Measurements from ENCODE around the gene DLG2.
"Not testable (repeated sequence)": the region's sequence is repeated elsewhere in the genome, so short reads cannot be mapped to it uniquely, and the experiment has no call there.

Gene DLG2

DNA sequence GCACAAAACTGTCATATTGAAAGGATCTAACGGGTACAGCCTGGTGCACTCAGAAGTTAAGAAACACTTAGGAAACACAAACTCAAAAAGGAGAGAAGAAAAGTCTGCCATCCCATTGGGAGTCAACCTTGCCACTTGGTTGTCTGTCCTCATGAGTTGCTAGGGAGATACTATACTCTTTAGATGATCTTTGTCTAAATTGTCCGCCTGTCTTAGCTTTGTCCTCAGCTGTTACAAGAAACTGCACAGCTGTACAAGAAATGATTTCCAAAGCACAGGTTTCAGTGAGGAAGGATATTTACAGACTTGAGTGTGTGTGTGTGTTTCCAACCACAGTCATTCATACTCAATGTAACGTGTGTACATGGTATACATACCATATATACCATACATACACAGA, 2171.8 kb downstream of the DLG2 start:
- DNase-seq (ENCODE audit: low read depth): no peak

DNA sequence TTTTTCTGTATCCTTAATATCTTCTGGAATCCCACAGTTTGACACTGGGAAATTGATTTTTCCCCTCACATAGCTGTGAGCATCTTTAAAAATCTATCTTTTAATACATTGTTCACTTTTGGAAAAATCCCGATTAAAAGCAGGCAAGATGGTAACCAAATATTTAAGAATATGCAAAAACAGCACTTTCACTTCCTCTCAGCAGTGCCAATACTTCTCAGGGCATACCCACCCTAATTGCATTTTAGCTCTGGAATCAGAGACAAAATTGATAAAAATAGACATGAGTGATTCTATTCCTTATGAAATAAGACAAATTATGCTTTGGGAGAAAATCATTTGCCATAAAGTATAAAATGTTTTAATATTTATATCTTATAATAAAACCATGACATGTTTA, 2172.5 kb downstream of the DLG2 start:
- DNase-seq (ENCODE audit: low read depth): no peak

DNA sequence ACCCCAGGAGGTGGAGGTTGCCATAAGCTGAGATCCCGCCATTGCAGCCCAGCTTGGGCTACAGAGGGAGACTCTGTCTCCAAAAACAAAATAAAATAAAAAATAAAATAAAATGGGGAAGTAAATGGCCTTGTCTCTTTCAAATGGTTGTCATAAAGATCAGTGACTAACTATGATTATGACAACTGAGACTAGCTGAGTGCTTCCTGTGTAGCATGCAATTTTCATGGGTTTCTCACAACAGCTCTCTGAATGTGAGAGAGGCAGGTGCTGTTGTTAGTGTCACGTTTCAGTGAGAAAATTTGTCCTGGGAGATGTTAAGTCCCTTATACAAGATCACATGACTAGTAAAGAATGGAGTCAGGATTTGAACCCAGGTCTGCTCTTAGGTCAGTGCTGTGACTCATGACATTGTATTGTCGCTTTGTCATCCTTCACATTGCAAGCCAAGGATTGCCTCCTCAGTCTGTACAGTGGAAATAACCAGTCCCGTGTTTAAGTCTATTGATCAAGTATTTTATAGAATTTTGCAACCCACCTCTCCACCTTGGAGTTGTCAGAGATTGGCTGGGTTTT, 2177.7 kb downstream of the DLG2 start:
- DNase-seq (ENCODE audit: low read depth): no peak

DNA sequence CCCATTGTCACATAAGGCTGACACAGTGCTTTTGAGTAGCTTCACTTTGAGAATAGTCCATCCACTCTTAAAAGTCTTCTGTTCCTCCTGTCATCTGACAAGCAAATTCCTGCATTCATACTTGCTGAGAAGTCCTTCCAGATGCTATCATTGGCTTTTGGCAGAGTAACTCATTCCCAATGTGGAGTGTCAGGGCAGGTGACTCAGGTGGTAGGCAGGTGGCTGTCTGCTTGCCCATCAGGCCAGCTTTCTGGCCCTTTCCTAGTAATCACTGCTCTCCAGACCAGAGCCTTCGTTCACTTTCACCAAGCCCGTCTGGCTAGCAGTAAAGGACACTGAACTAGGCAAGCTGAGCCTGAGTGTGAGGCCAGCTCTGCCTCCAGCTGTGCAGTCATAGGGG, 2178.5 kb downstream of the DLG2 start:
- no peak for DNase-seq (ENCODE audit: low read depth)

DNA sequence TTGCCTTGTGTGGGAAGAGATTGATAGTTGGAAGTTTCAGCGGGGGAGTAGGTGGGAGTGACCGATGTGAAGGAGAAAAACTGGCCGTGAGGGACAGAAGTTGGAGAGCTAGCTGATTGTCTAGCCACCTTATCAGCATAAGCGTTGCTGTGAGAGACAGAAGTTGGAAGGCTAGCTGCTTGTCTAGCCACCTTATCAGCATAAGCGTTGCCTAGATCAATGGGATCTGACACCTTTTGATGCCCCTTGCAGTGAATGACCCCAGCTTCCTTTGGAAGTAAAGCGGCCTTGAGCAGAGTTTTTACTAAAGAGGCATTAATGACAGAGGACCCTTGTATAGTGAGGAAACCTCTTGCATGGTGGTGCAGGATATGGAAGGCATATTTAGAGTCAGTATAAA, 2183.3 kb downstream of the DLG2 start:
- not testable (repeated sequence) for DNase-seq (ENCODE audit: low read depth)

DNA sequence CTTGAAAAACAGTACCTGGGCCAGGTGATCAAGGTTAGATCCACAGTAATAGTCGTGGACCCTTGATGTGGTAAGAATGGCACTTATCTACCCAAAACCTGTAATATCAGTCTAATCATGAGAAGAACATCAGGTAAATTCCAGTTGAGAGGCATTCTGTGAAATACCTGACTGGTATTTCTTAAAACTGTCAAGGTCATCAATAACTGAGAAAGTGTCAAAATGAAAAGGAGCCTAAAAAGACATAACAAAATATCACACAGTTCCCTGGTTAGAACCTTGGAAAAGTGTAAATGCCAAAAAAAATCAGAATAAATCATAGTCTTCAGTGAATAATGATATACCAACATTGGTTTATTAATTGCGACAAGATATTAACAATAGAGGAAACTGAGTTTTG, 2185.5 kb downstream of the DLG2 start:
- no peak for DNase-seq (ENCODE audit: low read depth)

DNA sequence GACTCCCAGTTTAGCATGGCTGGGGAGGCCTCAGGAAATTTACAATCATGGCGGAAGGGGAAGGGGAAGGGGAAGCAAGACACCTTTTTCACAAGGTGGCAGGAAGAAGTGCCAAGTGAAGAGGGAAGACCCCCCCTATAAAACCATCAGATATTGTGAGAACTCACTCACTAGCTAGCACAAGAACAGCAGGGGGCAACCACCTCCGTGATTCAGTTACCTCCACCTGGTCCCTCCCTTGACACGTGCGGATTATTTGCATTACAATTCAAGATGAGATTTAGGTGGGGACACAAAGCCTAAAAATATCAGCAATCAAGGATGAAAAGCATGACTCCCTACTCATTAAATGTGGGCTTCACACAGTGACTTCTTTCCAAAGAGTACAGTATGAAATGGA, 2186.0 kb downstream of the DLG2 start:
- DNase-seq (ENCODE audit: low read depth): no peak

DNA sequence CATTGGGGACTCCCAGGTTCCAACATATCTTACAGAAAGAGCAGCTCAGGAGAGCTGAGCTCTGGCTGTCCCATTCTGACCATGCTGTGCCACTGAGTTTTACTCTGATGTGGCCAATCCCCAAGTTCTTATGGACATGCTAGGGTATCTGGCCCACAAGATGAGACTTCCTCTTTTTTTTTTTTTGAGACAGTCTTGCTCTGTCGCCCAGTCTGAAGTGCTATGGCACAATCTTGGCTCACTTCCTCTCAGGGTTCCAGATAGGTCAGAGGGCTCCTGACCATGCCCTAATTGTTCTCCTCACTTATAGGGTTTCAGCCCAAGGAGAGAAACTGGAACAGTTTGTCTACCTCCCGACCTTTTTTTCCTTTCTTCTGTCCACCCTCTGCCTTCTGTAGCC, 2188.7 kb downstream of the DLG2 start:
- DNase-seq (ENCODE audit: low read depth): no peak

DNA sequence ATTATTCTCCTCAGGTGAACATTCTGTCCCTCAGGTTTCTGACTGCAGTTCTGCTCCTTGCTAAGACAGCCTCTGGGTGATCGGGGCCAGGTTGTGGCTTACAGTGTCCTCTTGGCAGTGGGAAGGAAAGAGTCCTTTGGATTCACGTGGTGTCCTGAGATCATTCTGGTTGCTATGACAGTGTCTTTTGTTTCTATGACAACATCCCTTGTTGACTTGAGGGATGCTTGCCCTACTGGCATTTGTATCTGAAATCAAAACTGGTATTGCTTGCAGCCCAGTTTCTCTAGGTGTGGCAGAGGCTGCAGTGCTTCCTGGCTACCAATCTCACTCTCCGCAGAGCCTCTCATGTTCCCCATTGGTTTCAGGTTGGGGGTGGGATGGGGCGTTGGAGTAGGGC, 2189.2 kb downstream of the DLG2 start:
- no peak for DNase-seq (ENCODE audit: low read depth)

DNA sequence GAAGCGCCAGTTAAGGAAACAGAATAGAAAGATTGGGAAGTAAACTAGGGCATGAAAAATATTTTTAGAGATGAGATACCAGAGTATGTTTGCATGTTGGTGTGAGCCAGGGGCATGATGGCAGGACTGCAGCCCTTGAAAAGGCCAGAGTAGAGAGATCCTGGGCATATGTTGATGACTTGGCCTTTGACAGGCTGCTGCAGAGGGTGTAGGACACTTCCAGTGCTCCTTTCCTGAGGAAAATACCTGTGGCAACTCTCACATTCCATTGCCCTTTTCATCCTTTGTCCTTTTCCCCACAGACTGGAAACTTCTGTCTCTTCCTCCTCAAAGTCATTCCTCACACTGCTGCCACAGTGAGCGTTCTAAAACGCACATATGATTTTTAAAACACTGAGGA, 2190.3 kb downstream of the DLG2 start:
- DNase-seq (ENCODE audit: low read depth): no peak

DNA sequence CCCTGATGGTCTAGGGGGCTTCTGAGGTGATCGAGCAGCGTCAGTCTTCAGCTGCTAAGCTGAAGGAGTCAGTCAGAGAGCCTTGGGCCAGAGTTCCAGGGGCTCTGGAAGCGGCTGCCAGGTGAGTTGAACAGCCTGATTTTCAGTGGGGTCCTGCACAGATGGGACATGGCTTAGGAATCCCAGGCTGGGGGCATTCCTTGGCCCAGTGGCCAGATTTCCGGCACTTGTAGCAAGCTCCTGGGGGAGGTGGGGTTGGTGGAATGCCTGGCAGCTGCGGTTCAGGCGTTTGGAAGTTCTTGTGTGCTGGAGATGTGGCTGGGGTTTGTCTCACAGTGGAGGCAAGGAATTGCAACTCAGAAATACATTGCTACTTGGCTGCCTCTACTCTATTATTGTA, 2192.3 kb downstream of the DLG2 start:
- DNase-seq (ENCODE audit: low read depth): not testable (repeated sequence)

DNA sequence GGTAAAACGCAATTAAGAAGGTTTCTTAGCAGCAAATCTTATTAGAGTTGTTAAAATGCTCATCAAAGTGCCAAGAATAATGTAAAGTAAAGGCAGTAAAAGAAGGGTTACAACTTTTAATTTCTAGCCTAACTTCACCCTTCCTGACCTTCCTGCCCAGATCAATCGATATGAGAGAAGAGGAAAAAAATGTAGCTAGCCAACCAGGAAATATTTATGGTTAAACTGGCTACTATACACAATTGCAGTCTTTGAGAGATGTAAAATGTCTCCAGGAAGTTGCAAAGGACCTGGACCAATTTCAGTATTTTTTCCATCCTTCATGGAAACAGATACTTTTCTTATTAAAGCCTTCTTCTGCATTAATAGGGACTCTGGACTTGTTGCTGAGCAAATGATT, 2199.2 kb downstream of the DLG2 start:
- no peak for DNase-seq (ENCODE audit: low read depth)

DNA sequence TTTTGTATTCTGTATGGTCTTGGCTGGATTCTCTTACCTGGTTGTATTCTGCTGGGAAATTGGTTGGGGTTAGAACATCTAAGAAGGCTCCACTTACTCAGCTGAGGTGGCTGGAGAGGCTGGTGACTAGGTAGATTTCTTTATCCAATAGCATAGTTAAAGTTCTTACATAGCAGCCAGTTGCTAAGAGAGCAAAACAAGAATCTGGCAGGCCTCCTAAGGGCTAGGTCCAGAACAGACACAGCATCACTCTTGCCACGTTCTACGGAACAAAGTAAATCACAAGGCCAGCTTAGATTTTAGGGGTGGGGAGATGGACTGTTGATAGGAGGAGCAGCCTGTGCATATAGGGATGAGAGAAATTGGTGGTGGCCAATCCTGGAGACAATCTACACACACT, 2199.6 kb downstream of the DLG2 start:
- no peak for DNase-seq (ENCODE audit: low read depth)

DNA sequence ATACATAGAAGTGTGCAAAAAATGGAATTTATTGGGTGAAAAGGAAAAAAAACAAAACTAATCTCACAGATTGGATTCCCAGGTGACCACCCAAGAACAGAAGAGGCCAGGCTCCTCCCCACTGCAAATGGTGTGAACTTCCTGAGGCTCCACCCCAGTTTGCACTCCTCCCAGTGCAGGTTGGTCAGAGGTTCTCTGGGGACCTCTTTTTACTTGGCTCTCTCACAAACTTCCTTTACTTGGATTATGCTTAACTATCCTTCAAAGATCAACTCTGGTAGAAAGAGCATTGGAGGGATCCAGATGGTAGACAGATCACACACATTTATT, 2202.0 kb downstream of the DLG2 start:
- no peak for DNase-seq (ENCODE audit: low read depth)

DNA sequence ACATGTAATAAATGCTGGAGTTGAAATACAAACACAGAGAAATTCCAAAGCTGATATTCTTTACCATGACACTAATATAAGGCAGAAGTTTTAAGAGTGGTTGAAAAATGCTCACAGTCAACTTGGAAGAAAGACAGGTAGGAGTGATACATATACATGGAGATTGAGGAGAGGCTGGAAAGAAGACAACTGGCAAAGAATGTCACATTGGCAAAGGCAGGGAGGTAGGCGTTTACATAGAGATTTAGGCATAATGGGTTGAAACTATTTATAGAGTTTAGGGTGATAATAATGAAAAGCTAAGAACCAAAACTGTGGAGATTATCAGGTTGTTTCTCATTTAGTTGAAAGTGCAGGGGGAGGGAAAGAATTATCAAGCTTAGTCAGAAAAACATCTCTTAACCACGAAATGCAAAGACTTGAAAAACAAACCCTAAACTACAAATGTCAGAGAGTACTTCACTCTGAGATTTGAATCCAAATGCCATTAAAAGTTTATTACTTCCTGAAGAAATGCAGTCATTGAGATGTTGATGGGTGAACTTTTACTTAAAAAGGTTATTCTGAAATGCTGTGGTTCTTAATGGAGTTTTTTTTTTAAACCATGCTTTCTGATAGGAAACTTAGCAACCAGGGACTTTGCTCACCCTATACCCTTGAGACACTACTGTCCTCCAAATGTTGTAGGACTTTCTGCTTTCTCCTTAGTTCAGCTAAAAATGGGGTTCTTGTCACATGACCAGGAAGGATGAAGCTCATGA, 2202.6 kb downstream of the DLG2 start:
- no peak for DNase-seq (ENCODE audit: low read depth)

DNA sequence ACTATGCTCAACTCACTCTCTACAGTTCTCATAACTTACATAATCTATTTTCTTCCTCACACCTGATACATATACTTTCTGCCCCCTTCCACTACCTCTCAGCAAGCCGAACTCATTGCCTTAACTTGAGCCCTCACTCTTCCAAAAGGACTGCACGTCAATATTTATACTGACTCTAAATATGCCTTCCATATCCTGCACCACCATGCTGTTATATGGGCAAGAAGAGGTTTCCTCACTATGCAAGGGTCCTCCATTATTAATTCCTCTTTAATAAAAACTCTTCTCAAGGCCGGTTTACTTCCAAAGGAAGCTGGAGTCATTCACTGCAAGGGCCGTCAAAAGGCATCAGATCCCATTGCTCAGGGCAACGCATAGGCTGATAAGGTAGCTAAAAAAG, 2204.5 kb downstream of the DLG2 start:
- not testable (repeated sequence) for DNase-seq (ENCODE audit: low read depth)

DNA sequence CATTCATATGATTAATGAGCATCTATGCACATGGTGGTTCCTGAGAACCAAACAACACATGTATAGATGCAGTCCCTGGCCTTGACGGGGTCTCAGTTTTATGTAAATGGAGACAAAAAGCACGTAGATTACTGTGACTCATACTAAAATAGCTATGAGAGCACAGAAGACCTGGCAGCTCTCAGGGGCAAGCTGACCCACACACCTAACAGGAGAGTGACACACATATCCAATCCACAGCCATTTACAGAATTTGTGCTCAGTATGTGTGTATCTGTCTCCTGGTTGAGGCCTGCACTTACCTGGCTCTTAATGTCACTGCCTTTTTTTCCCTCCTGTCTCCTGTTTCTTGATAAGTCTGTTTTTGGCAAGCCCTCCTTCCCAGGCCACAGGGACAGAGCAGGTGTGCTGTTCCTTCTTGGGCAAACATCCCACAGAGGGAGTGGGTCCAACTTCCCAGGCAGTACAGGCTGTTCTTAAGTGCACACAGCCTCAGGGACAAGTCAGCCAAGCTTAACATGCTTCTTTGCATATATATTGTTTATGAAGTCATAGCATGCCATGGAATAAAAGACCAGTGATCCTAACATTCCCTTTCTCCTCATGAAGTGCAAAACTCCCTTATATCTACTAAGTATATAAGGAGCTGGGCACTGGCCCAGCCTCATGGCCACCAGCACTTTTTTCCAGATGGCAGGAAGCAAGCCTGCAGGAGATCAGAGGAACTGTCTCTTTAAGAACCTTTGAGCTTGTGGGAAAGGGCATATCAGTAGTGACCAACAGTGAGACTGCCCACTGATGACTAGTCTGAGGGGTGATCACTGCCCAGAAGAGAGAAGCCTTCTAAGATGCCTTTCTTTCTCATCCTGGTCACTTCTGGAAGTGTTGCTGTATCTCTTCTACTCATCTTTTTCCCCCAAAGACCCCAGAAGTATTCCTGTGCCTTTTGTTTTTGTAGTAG, 2216.3 kb downstream of the DLG2 start:
- DNase-seq (ENCODE audit: low read depth): no peak

DNA sequence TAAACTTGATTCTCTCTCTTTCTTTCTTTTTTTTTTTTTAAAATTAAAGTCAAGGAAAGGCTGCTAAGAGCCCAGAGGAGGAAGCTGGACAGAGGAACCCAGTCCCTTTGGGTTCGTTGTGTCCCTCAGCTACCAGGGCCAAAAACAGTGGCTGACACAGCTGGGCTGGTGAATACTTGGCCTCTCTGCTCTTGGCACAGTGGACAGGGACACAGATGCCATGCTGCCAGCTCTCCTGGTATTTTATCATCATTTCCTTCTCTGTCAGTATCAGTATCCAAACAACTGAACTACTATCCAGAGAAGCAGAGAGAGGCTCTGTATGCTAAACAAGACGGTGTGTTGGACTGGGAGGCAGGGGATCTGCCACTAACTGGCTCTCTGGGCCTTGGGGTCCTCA, 2217.3 kb downstream of the DLG2 start:
- no peak for DNase-seq (ENCODE audit: low read depth)

DNA sequence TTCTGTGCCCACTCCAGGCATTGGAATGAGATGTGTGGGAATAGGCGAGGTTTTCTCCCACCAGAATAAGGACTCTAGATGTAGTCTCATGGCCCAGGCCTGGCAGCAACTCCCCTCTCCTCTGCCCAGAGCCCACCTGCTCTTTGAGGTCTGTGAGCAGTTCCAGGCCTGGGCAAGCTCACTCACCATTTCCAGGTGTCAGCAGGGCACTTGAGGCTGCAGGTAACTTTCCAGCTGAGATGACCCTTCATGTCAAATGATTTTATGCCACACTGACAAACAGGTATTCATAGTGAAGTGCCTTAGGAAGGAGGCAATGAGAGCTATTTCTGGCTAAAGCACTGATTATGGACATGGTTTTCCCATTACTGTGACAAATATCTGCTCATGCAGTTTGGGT, 2217.7 kb downstream of the DLG2 start:
- no peak for DNase-seq (ENCODE audit: low read depth)

DNA sequence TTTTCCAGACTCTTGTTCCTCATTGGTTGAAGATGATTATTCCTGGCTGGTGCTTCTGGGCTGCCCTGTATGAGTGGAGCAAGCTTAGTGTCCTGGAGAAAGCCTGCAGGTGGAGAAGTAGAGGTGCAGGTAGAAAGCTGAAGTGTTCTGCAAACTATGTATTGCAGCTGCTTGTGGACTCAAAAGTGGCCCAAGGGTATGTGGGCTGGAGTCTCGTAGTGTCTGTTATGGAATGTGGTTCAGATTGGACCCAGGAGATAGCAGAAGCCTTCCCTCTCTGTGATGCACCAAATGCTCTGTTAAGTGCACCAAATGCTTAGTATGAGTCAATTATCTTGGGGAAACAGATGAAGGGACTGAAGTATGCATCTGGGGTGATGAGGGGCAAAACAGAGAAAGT, 2218.2 kb downstream of the DLG2 start:
- no peak for DNase-seq (ENCODE audit: low read depth)

All from activated T-cell treated with anti-CD3 and anti-CD28 coated beads for 24 hours (primary cell).